H9 (cell line): Measurements from ENCODE around the gene CTPS1. TPM values are rescaled to one million over a fixed set of nuclear protein-coding genes. Genes with fewer than 3 reads are reported as not detected.

ENCODE experiments used
- DNase-seq: peaks from one replicate; pipeline ENCODE4 v3.0.0-alpha.2; 2017
- H2AFZ ChIP-seq: one replicate; pipeline ENCODE4 v1.6.1; 2013; ENCODE audit warnings: mild to moderate bottlenecking, low read length, control low read depth, moderate library complexity
- H2AK5ac ChIP-seq: 2 replicates; pipeline ENCODE4 v1.6.1; 2013; ENCODE audit warnings: low read length, control low read depth, mixed read lengths; ENCODE audit not compliant: insufficient read length
- H2BK120ac ChIP-seq: one replicate; pipeline ENCODE4 v1.6.1; 2013; ENCODE audit warnings: low read depth, mild to moderate bottlenecking, low read length, control low read depth, inconsistent platforms; ENCODE audit not compliant: poor library complexity, severe bottlenecking
- H2BK12ac ChIP-seq: 2 replicates; pipeline ENCODE4 v1.6.1; 2013; ENCODE audit warnings: low read length, control low read depth, mixed read lengths, low read depth; ENCODE audit not compliant: insufficient read length
- H2BK15ac ChIP-seq: 2 replicates; pipeline ENCODE4 v1.6.1; 2013; ENCODE audit warnings: low read depth, low read length, control low read depth
- H2BK20ac ChIP-seq: one replicate; pipeline ENCODE4 v1.6.1; 2013; ENCODE audit warnings: low read depth, mild to moderate bottlenecking, low read length, control low read depth, inconsistent platforms; ENCODE audit not compliant: poor library complexity, severe bottlenecking
- H2BK5ac ChIP-seq: 2 replicates; pipeline ENCODE4 v1.6.1; 2013; ENCODE audit warnings: low read length, control low read depth, mixed read lengths; ENCODE audit not compliant: insufficient read length
- H3K14ac ChIP-seq: 2 replicates; pipeline ENCODE4 v1.6.1; 2013; ENCODE audit warnings: low read length, control low read depth; ENCODE audit not compliant: insufficient read depth
- H3K18ac ChIP-seq: 2 replicates; pipeline ENCODE4 v1.6.1; 2013; ENCODE audit warnings: low read depth, mild to moderate bottlenecking, mixed read lengths, low read length, control low read depth; ENCODE audit not compliant: insufficient read length
- H3K23ac ChIP-seq: 2 replicates; pipeline ENCODE4 v1.6.1; 2013; ENCODE audit warnings: low read length, control low read depth, mixed read lengths, low read depth; ENCODE audit not compliant: insufficient read length
- H3K23me2 ChIP-seq: 2 replicates; pipeline ENCODE4 v1.6.1; 2013; ENCODE audit warnings: low read depth, mild to moderate bottlenecking, mixed read lengths, low read length, control low read depth; ENCODE audit not compliant: insufficient read length, poor library complexity, severe bottlenecking
- H3K27ac ChIP-seq: 2 replicates; pipeline ENCODE4 v1.5.1; 2013; ENCODE audit warnings: low read length, control low read depth, mixed read lengths, low read depth; ENCODE audit not compliant: insufficient read length
- H3K27me3 ChIP-seq: 2 replicates; pipeline ENCODE4 v1.6.1; 2013; ENCODE audit warnings: low read length, control low read depth, inconsistent platforms; ENCODE audit not compliant: insufficient read depth
- H3K4ac ChIP-seq: 2 replicates; pipeline ENCODE4 v1.6.1; 2013; ENCODE audit warnings: low read depth, mild to moderate bottlenecking, control low read depth, inconsistent platforms, low read length, moderate library complexity
- H3K4me1 ChIP-seq: 2 replicates; pipeline ENCODE4 v1.6.1; 2013; ENCODE audit warnings: low read length, control low read depth, inconsistent platforms; ENCODE audit not compliant: insufficient read depth
- H3K4me2 ChIP-seq: 2 replicates; pipeline ENCODE4 v1.6.1; 2013; ENCODE audit warnings: low read length, control low read depth, mixed read lengths; ENCODE audit not compliant: insufficient read length, insufficient read depth
- H3K56ac ChIP-seq: 2 replicates; pipeline ENCODE4 v1.6.1; 2013; ENCODE audit warnings: low read depth, mild to moderate bottlenecking, mixed read lengths, low read length, control low read depth; ENCODE audit not compliant: insufficient read length
- H3K79me1 ChIP-seq: 2 replicates; pipeline ENCODE4 v1.6.1; 2013; ENCODE audit warnings: low read depth, mild to moderate bottlenecking, moderate library complexity, low read length, control low read depth, inconsistent platforms; ENCODE audit not compliant: insufficient read depth, poor library complexity, severe bottlenecking
- H3K79me2 ChIP-seq: 2 replicates; pipeline ENCODE4 v1.6.1; 2013; ENCODE audit warnings: low read length, control low read depth, inconsistent platforms; ENCODE audit not compliant: insufficient read depth
- H3K9ac ChIP-seq: 2 replicates; pipeline ENCODE4 v1.6.1; 2013; ENCODE audit warnings: low read length, control low read depth, mixed read lengths; ENCODE audit not compliant: insufficient read length; ENCODE audit errors: extremely low read depth
- H3K9me3 ChIP-seq: one replicate; pipeline ENCODE4 v1.6.1; 2013; ENCODE audit warnings: low read depth, low read length, inconsistent platforms; ENCODE audit not compliant: control insufficient read depth
- H3T11ph ChIP-seq: one replicate; pipeline ENCODE4 v1.6.1; 2013; ENCODE audit warnings: mild to moderate bottlenecking, low read length, control low read depth, inconsistent platforms
- H4K20me1 ChIP-seq: one replicate; pipeline ENCODE4 v1.6.1; 2013; ENCODE audit not compliant: control insufficient read depth, insufficient read length, insufficient read depth
- H4K5ac ChIP-seq: 2 replicates; pipeline ENCODE4 v1.6.1; 2013; ENCODE audit warnings: low read depth, mild to moderate bottlenecking, mixed read lengths, low read length, control low read depth; ENCODE audit not compliant: insufficient read length
- H4K8ac ChIP-seq: replicated peaks from 2 replicates; pipeline ENCODE4 v1.6.1; 2013; ENCODE audit warnings: low read length, control low read depth, mixed read lengths, low read depth; ENCODE audit not compliant: insufficient read length
- H4K91ac ChIP-seq: 2 replicates; pipeline ENCODE4 v1.6.1; 2013; ENCODE audit warnings: low read depth, mild to moderate bottlenecking, moderate library complexity, mixed read lengths, low read length, control low read depth; ENCODE audit not compliant: insufficient read length
- H3K27ac Mint-ChIP-seq, 3 experiments: 2 replicates in 2 of 3; 3 replicates in 1 of 3; pipeline ENCODE4 v1.8.0; 2020 to 2021; ENCODE audit warnings: mixed read lengths in 3 of 3, mild to moderate bottlenecking in 1 of 3, moderate library complexity in 1 of 3
- H3K27me3 Mint-ChIP-seq: 2 replicates; pipeline ENCODE4 v1.8.0; 2021; ENCODE audit warnings: low read depth, mild to moderate bottlenecking, moderate library complexity, mixed read lengths
- H3K36me3 Mint-ChIP-seq, 3 experiments: 2 replicates in 2 of 3; 3 replicates in 1 of 3; pipeline ENCODE4 v1.8.0; 2020 to 2021; ENCODE audit warnings: low read depth in 3 of 3, mixed read lengths in 3 of 3; ENCODE audit not compliant: insufficient read depth in 1 of 3
- H3K4me1 Mint-ChIP-seq, 2 experiments: 2 replicates each; pipeline ENCODE4 v1.8.0; 2020; ENCODE audit warnings: mixed read lengths in 2 of 2
- H3K4me3 Mint-ChIP-seq, 2 experiments: 2 replicates in 1 of 2; 3 replicates in 1 of 2; pipeline ENCODE4 v1.8.0; 2020 to 2021; ENCODE audit warnings: mild to moderate bottlenecking in 2 of 2, mixed read lengths in 2 of 2, moderate library complexity in 1 of 2
- H3K9me3 Mint-ChIP-seq, 2 experiments: 2 replicates in 1 of 2; 3 replicates in 1 of 2; pipeline ENCODE4 v1.8.0; 2020; ENCODE audit warnings: mild to moderate bottlenecking in 2 of 2, mixed read lengths in 2 of 2, moderate library complexity in 1 of 2
- WGBS: extraction: QIAGEN DNeasy Blood & Tissue Kit; methylation state at CpG from one replicate; pipeline ENCODE4 v1.1.7; 2013; ENCODE audit warnings: missing lambda C conversion rate, low lambda C conversion rate, mixed read lengths; ENCODE audit not compliant: insufficient read length; ENCODE audit errors: extremely low coverage; 5-methylcytosine and 5-hydroxymethylcytosine counted together
- total RNA-seq: library from RNA; stranded (reverse); gene quantifications from 2 replicates; pipeline ENCODE4 v1.2.1, GENCODE V29; 2021
- TF ChIP-seq, protein P1 (sequence below): fragments of 200-600 bp; sonication (generic); conservative IDR thresholded peaks from 3 replicates; pipeline ENCODE4 v1.8.0; 2021; ENCODE audit warnings: antibody characterized with exemption, mild to moderate bottlenecking

The CTPS1 gene
- total RNA-seq, 1 experiment from 2014 or later, result 105 TPM

GRCh38 chr1:41017141-41018017 lies 37.9 kb downstream of the CTPS1 start:
- no peak overlapping the region for H3K4ac ChIP-seq
- H3K27ac Mint-ChIP-seq, result no peak overlapping the region
- H4K5ac ChIP-seq, result no peak overlapping the region
- no peaks in the 10 kb centered on the region for H3K9me3 Mint-ChIP-seq
- H3K23me2 ChIP-seq, result no peaks in the 10 kb centered on the region
- no peak overlapping the region for H2BK15ac ChIP-seq
- H3K79me1 ChIP-seq, result no peaks in the 10 kb centered on the region
- H3K27me3 Mint-ChIP-seq, result peaks cover 5% of the 10 kb centered on the region
- DNase-seq, result no peak
- no peak overlapping the region for H3K9ac ChIP-seq
- H3K14ac ChIP-seq, result no peak overlapping the region
- no peak overlapping the region for H2AK5ac ChIP-seq
- H3K4me1 Mint-ChIP-seq, result peaks cover 8 to 11% of the 10 kb centered on the region in 2 experiments
- no peak overlapping the region for H2BK12ac ChIP-seq
- H3K27ac ChIP-seq, result no peak overlapping the region
- H3K23ac ChIP-seq, result no peak overlapping the region
- no peak overlapping the region for H3K56ac ChIP-seq
- no peak overlapping the region for H4K91ac ChIP-seq
- H3K4me1 ChIP-seq, result no peaks in the 10 kb centered on the region
- no peak overlapping the region for H3K18ac ChIP-seq
- no peak overlapping the region for H2BK20ac ChIP-seq
- TF ChIP-seq, protein P1, sequence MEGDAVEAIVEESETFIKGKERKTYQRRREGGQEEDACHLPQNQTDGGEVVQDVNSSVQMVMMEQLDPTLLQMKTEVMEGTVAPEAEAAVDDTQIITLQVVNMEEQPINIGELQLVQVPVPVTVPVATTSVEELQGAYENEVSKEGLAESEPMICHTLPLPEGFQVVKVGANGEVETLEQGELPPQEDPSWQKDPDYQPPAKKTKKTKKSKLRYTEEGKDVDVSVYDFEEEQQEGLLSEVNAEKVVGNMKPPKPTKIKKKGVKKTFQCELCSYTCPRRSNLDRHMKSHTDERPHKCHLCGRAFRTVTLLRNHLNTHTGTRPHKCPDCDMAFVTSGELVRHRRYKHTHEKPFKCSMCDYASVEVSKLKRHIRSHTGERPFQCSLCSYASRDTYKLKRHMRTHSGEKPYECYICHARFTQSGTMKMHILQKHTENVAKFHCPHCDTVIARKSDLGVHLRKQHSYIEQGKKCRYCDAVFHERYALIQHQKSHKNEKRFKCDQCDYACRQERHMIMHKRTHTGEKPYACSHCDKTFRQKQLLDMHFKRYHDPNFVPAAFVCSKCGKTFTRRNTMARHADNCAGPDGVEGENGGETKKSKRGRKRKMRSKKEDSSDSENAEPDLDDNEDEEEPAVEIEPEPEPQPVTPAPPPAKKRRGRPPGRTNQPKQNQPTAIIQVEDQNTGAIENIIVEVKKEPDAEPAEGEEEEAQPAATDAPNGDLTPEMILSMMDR, result no peak
- H4K20me1 ChIP-seq, result no peaks in the 10 kb centered on the region
- no peaks in the 10 kb centered on the region for H3K9me3 ChIP-seq
- H3K4me3 Mint-ChIP-seq, result no peak overlapping the region
- no peak overlapping the region for H4K8ac ChIP-seq
- no peak overlapping the region for H3T11ph ChIP-seq
- WGBS, result no CpG with 5 or more reads among the region's 44 CpGs
- no peaks in the 10 kb centered on the region for H3K79me2 ChIP-seq
- H2BK5ac ChIP-seq, result no peak overlapping the region
- H2BK120ac ChIP-seq, result no peak overlapping the region
- H3K36me3 Mint-ChIP-seq, result peaks cover 17 to 59% (median 54%) of the 10 kb centered on the region in 3 experiments; a peak in 6 of 7 replicates
- H2AFZ ChIP-seq, result no peak overlapping the region
- no peak overlapping the region for H3K4me2 ChIP-seq
- H3K27me3 ChIP-seq, result no peaks in the 10 kb centered on the region
